ENCODE results near the gene MRPL19. TPM values are rescaled to one million over a fixed set of nuclear protein-coding genes. Genes with fewer than 3 reads are reported as not detected.

Gene MRPL19
- total and polyA plus RNA-seq, 2 of the 13 experiments (the other 11 are each of a cell fraction or from before 2014, with no cell fraction given), result 43.2 to 163 TPM

- no peak for TF ChIP-seq ZBTB4 (CRISPR knock-in tag; IDR thresholded peaks at IDR 0.05; ENCODE audit: borderline replicate concordance)
- TF ChIP-seq PHF8 (CRISPR knock-in tag; IDR thresholded peaks at IDR 0.05), result peak; percentile 100
- peak; percentile 56; the same call in 1 of the 2 replicates for TF ChIP-seq SATB2 (CRISPR knock-in tag; IDR thresholded peaks at IDR 0.05)
- TF ChIP-seq ERF (CRISPR knock-in tag; IDR thresholded peaks at IDR 0.05), result peak; percentile 88
- peak; percentile 43; the same call in 1 of the 2 replicates for TF ChIP-seq STAT6 (CRISPR knock-in tag; IDR thresholded peaks at IDR 0.05; ENCODE audit: borderline replicate concordance)
- peak; percentile 78; the same call in 1 of the 2 replicates for TF ChIP-seq ZBTB7A (CRISPR knock-in tag; IDR thresholded peaks at IDR 0.05)
- TF ChIP-seq U2AF2 (IDR thresholded peaks at IDR 0.05; ENCODE audit: low read depth, low read length), result no peak
- peak; percentile 26; the same call in 1 of the 2 replicates for TF ChIP-seq TBX3 (IDR thresholded peaks at IDR 0.05; ENCODE audit: borderline replicate concordance)
- no peak for TF ChIP-seq MTF2 (CRISPR knock-in tag; IDR thresholded peaks at IDR 0.05; ENCODE audit: borderline replicate concordance)
- TF ChIP-seq GLI4 (CRISPR knock-in tag; IDR thresholded peaks at IDR 0.05; ENCODE audit: borderline replicate concordance), result peak; percentile 78; the same call in 1 of the 2 replicates
- TF ChIP-seq LRRFIP1 (CRISPR knock-in tag; conservative IDR thresholded peaks at IDR 0.05), result no peak
- peak; percentile 77; the same call in 1 of the 2 replicates for TF ChIP-seq TMF1 (CRISPR knock-in tag; IDR thresholded peaks at IDR 0.05; ENCODE audit: low read depth)
- TF ChIP-seq TRAFD1 (CRISPR knock-in tag; IDR thresholded peaks at IDR 0.05; ENCODE audit: borderline replicate concordance), result peak; percentile 26; the same call in 1 of the 2 replicates
- peak; percentile 67; the same call in 1 of the 2 replicates for TF ChIP-seq ZFP1 (CRISPR knock-in tag; IDR thresholded peaks at IDR 0.05)
- peak; percentile 79; the same call in 1 of the 2 replicates for TF ChIP-seq ZNF710 (CRISPR knock-in tag; IDR thresholded peaks at IDR 0.05; ENCODE audit: borderline replicate concordance)
These were observed at the start of gene MRPL19 (continued) for GRCh38 chr2:75646583-75647425.

Data from HepG2 (cell line).